ENCODE results near the gene EMC9.

- TF ChIP-seq CTCF (IDR thresholded peaks at IDR 0.05) (peak in 4 of 7 experiments; percentile 13 to 27 (median 24)), POLR2A (IDR thresholded peaks at IDR 0.05) (peak in 2 of 3 donors; percentile 43 to 48)
Observed at GRCh38 chr14:24098927-24099813, 42.2 kb downstream of the EMC9 start.
